GM19452 (cell line): ENCODE measurements around the gene MED26.

ENCODE experiments used
- ATAC-seq: cut with Tn5 transposase; IDR thresholded peaks from one replicate; pipeline ENCODE4 v1.9.1; 2021; ENCODE audit not compliant: unreplicated experiment

MED26 gene

DNA sequence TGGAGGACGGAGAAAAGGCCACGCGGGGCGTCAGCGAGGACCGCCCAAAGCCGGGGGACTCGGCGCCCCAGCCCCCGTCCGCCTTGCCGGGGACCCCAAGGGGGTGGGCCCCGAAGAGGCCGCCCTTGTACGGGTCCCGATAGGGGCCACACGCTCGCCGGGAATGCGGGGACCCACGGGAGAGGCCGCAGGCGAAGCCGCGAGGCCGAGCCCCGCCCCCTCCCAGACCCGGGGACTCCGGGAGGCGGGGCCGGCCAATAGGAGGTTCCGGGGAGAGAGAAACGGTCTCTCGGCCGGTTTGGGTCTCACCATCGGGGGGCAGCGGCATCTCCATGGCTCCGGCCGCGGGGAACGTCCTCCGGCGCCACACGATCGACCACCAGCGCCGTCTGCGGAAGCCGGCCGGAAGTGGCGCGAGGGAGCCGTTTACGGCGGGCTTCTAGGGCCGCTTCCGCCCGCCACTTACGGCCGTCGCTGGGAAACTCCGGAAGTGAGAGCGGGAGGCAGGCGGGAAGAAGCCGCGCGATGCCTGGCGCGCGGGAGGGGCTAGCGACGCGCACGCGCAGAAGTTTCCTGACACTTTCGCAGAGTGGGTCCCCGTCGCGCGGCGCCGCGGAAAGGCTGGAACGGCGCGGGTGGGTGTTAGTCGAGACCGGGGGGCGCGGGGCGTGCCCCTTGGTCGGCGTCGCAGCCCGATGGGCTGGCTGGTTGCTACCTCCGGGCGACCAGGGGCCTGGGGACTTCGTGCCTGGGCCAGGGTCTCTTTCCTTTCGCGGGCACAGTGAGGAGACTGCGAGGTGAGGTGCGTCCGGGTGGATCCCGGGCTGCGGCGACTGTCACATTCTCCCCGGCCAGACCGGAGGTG, 85.7 kb downstream of the MED26 start, which contains the start of gene CHERP:
Gene CHERP (minus strand): TSS at position 393 of the 865 bp plus-strand sequence. CDS start 59 bp downstream, at position 334.
- peak; percentile 73 for ATAC-seq

DNA sequence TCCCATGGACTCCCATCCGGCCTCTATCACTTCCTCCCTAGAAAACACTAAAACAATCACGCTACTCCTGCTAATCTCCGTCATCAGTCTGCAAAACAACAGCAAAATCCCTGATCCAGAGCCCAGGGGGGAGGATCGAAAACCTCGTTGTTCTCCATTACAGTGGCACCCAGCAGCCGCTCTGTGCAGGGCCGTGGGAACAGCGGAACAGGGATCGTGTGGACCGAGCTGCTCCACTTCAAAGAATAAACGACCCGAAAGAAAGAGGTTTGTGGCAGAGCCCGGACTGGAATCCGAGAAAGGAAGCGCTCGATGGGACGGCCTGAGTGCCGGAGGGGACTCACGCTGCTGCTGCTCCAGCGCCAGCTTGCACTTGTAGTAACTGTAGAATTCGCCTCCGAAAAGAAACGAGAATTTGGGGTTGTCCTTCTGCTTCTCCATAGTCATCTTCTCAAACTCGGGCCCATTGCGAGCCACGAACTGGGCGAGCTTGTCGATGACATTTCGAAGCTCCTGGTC, 86.4 kb downstream of the MED26 start:
- ATAC-seq: no peak

GRCh38 chr19:16540948-16541347, 87.1 kb downstream of the MED26 start:
- ATAC-seq: no peak

DNA sequence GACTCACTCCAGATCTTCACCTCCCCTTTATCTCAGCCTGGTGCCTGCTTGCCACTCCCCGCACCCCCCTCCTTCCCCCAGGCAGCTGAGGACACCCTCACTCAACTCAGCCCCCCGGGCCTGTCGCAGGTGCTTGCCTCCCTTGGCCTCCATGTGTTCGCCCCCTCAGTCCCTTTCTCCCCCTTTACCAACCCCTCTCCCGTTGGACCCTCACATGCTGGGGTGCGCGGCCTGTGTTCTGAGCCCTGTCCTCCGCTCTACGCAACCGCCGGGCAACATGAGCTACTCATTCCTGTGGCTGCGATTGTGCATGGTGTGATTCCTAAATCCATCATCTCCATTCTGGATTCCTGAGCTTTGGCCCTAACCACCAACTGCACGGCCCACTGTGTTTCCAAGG, 90.9 kb downstream of the MED26 start:
- no peak for ATAC-seq

- ATAC-seq: no peak
These were observed 91.9 kb downstream of the MED26 start for GRCh38 chr19:16536130-16536529.

DNA sequence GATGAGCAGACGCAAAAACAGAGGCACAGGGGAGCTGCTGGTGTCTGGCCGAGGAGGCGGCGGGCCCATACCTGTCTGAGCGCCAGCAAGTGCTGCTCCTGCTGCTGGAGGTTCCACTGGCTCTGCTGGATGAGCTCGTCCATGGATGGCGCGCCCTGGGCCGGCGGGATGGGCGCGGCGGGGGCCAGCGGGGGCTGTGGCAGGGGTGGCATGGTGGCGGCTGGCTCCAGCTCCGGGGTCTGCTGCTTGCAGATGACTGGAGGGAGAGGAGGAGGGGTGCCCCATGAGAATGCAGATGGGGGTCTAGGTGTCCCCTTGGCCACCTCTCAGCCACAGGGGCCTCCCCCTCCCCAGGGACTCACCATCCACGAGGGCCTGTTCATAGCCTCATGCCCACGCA, 92.6 kb downstream of the MED26 start:
- no peak for ATAC-seq

DNA sequence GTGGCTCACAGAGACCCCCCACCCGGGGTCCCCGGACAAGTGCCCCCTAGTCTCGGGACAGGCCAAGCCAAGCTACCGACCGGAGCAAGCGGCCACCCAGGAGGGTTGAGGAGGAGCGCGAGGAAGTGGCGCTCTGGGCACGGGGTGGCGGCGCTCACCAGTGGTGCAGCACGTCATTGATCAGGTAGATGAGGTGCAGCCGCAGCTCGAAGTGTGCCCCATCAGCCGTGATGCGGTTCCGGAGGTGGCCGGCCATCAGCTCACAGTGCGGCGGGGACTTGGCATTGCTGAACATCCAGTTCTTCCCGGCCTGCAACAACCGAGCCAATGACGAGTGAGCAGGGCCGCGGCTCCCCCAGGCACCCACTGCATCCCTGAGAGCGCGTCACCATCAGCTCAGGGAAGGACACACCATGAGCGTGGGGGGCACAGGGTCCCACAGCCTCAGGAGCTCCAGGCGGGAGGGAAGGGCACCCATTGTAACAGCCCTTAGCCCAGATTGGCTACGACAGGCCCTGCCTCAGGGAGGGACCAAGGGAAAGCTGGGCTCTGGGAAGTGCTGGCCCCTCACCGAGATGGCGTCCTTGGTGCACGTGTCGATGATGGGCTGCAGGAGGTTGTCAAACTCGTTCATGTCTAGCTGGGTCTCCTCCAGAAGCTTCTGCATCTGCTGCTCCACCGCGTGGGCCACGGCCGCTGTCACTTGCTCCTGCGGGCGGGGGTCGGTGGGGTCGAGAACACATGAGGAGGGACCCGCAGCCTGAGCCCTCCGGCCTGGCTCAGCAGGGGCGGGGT, 95.4 kb downstream of the MED26 start:
- ATAC-seq: no peak

DNA sequence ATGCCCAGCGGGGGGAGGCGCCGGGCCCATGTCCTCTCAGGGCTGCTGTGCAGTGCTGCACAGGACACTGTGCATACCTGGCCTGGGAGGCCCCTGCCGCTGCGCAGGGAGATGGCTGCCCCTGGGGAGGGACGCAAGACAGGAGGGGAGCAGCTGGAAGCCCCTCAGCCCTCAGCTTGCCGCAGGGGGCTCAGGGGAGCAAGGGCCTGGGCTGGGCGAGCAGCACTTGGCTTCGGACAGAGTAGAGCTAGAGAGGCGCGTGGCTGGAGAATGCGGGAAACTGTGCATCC, 96.7 kb downstream of the MED26 start:
- no peak for ATAC-seq

DNA sequence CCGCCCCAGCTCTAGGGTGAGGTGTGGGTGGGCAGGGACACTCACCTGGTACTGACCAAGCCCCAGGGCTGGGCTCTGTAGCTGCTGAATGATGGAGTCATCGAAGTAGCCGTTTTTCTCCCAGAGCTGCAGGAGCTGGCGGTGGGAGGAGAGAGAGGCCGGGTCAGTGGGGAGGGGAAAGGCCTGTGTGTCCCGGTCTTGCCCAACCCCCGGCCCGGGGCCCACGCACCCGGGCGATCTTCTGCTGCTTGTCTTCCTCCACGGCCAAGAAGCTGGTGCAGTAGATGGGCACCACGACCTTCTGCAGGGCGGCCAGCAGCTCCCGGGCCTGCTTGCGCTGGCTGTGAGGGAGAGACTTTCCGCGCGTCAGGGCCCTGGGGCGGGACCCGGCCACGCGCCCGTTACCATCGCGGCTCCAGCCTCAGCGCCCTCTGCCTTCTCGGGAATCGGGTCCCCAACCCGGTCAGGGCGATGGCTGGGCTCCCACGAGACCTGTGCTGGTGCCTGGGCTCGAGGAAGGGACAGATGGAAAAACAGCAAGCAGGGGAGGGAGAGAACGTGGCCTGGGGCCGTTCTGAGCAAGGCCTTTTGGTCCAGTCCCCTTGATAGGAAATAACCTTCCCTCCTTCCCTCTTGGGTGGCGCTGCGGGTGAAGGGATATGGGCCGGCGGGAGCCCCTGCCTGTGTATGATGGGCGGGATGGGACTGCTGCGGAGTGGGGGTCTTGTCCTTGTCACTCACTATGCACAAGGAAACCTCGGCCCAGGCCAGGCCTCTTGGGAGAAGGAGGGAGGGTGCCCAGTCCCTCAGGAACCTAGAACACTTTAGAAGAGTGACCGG, 97.2 kb downstream of the MED26 start:
- ATAC-seq: no peak

GRCh38 chr19:16529466-16530144, 98.4 kb downstream of the MED26 start:
- no peak for ATAC-seq

- no peak for ATAC-seq
These were observed 100.0 kb downstream of the MED26 start for GRCh38 chr19:16527971-16528521.

DNA sequence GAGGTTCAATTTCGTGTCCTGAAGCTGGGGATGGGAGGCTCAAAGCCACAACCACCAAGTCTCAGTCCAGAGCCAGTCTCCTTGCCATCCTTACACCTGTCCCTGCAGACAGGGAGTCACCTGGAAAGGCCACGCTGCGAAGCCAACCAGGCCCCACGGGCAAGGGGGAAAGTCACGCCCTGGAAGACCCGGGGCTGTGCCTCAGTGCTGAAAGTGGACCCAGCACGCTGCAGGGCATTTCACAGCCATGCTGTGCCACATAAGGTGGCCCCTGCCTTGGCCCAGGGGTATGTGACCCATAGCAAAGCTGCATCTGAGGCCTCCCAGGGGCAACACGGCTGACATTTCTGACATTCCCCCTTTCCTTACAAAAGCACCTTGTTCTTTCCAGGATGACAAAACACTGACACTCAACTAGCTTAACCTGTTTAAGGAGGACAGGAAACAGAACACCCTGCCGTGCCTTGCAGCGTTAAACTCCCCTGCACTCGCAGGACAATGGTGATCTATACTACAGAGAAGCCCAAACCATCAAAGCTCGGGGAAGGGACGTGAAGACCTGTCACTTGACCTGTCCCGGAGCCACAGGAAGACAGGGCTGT, 100.6 kb downstream of the MED26 start:
- ATAC-seq: no peak

DNA sequence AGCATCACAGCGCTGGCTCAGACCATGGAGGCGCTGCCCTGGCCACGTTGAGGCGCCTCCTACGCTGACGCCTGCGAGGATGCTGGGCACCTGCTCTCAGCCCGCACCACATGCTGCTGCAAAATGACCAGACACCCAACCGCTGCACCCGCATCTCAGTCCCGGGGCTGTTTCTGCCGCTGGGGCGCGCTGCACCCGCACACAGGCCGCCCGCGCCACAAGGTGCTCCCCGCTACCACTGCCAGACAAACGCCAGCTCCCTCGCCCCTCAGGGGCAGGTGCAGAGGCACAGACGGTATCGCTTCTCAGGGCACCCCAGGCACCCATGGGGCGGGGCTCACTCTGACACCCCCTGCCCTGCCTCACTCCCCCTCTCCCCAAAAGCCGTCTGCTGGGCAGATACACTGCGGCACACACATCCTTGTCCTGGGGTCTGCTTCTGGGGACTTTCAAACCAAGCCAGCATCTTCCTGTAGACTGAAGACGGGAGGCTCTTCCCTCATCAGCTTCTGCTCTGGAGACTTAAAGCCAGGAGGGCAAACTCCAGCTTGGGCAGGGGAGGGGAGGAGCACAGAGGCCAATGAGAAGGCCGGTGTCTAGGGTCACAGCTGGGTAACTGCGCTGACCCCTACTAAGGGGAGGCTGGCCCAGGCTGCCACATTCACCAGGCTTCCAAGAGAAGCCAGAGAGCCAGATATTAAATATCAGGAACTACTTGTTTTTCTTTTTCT, 102.1 kb downstream of the MED26 start:
- no peak for ATAC-seq

- ATAC-seq: no peak
These were observed 102.8 kb downstream of the MED26 start for GRCh38 chr19:16524991-16525734.
